Nephron (organoid): ENCODE measurements around the gene SEC61G.
A peak's percentile ranks its signal among the peaks of the same experiment; 100 is the strongest.

ENCODE experiments used
- H3K27ac Mint-ChIP-seq, 3 experiments: 2 replicates each; pipeline ENCODE4 v1.8.0; 2020; ENCODE audit warnings: mixed read lengths in 3 of 3, mild to moderate bottlenecking in 2 of 3, moderate library complexity in 1 of 3
- H3K27me3 Mint-ChIP-seq: 2 replicates; pipeline ENCODE4 v1.8.0; 2021; ENCODE audit warnings: low read depth, mild to moderate bottlenecking, moderate library complexity, mixed read lengths
- H3K36me3 Mint-ChIP-seq: 2 replicates; pipeline ENCODE4 v1.8.0; 2020; ENCODE audit warnings: low read depth, mixed read lengths
- H3K4me1 Mint-ChIP-seq: 2 replicates; pipeline ENCODE4 v1.8.0; 2020; ENCODE audit warnings: mixed read lengths
- H3K4me3 Mint-ChIP-seq, 3 experiments: 2 replicates each; pipeline ENCODE4 v1.8.0; 2020; ENCODE audit warnings: mild to moderate bottlenecking in 3 of 3, mixed read lengths in 3 of 3, moderate library complexity in 2 of 3
- H3K9me3 Mint-ChIP-seq: 2 replicates; pipeline ENCODE4 v1.8.0; 2020; ENCODE audit warnings: mixed read lengths
- TF ChIP-seq, protein P1 (sequence below), 3 experiments: fragments of 200-600 bp; sonication (generic); IDR thresholded peaks; one replicate each; pipeline ENCODE4 v1.5.0; 2021; ENCODE audit warnings: antibody characterized with exemption in 3 of 3; ENCODE audit not compliant: unreplicated experiment in 3 of 3

The SEC61G gene

DNA sequence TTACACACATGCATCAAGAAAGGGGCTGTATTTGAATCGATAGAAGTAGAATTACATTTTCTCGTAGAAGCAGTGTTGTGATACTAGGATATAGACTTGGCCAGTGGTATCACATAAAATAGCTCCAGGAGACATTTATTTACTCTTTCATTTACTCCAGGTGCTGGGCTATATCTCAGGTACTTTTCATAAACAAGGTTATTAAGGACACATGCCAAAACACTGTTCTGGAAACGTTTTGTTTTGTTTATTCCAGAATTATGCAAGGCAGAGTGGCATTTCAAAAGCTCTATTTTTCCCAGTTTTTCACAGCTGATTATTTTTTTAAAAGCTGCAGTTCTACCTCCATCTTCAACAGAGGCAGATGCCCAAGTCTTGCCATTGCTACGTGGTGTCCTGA is 37.8 kb upstream of the SEC61G start:
- peaks cover 34% of the 10 kb centered on the region for H3K4me1 Mint-ChIP-seq
- peaks cover 9% of the 10 kb centered on the region for H3K27me3 Mint-ChIP-seq
- H3K9me3 Mint-ChIP-seq: no peaks in the 10 kb centered on the region
- H3K36me3 Mint-ChIP-seq: no peaks in the 10 kb centered on the region
- peak overlapping the region in 1 of 3 experiments; percentile 48 for H3K27ac Mint-ChIP-seq
- TF ChIP-seq, protein P1, sequence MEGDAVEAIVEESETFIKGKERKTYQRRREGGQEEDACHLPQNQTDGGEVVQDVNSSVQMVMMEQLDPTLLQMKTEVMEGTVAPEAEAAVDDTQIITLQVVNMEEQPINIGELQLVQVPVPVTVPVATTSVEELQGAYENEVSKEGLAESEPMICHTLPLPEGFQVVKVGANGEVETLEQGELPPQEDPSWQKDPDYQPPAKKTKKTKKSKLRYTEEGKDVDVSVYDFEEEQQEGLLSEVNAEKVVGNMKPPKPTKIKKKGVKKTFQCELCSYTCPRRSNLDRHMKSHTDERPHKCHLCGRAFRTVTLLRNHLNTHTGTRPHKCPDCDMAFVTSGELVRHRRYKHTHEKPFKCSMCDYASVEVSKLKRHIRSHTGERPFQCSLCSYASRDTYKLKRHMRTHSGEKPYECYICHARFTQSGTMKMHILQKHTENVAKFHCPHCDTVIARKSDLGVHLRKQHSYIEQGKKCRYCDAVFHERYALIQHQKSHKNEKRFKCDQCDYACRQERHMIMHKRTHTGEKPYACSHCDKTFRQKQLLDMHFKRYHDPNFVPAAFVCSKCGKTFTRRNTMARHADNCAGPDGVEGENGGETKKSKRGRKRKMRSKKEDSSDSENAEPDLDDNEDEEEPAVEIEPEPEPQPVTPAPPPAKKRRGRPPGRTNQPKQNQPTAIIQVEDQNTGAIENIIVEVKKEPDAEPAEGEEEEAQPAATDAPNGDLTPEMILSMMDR (IDR thresholded peaks at IDR 0.05; ENCODE audit: unreplicated experiment in 3 of 3): no peak
- no peak overlapping the region for H3K4me3 Mint-ChIP-seq

- H3K9me3 Mint-ChIP-seq: no peaks in the 10 kb centered on the region
- H3K27me3 Mint-ChIP-seq: peaks cover 9% of the 10 kb centered on the region
- TF ChIP-seq, protein P1 (IDR thresholded peaks at IDR 0.05; ENCODE audit: unreplicated experiment in 3 of 3): no peak
- H3K4me3 Mint-ChIP-seq: no peak overlapping the region
- no peaks in the 10 kb centered on the region for H3K36me3 Mint-ChIP-seq
- no peak overlapping the region for H3K27ac Mint-ChIP-seq
- peaks cover 32% of the 10 kb centered on the region for H3K4me1 Mint-ChIP-seq
Measured at GRCh38 chr7:54796150-54796549, 37.1 kb upstream of the SEC61G start.

DNA sequence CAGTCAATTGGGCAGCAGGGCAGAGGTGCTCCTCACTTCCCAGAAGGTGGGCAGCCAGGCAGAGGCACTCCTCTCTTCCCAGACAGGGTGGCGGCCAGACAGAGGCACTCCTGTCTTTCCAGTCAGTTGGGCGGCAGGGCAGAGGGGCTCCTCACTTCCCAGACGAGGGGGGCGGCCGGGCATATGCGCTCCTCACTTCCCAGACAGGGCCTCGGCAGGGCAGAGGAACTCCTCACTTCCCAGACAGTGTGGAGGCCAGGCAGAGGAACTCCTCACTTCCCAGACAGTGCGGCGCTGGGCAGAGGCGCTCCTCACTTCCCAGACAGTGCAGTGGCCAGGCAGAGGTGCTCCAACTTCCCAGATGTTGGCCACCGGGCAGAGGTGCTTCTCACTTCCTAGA is 33.4 kb upstream of the SEC61G start:
- no peaks in the 10 kb centered on the region for H3K9me3 Mint-ChIP-seq
- TF ChIP-seq, protein P1 (IDR thresholded peaks at IDR 0.05; ENCODE audit: unreplicated experiment in 3 of 3): no peak
- H3K4me1 Mint-ChIP-seq: peaks cover 24% of the 10 kb centered on the region
- no peak overlapping the region for H3K27ac Mint-ChIP-seq
- no peak overlapping the region for H3K4me3 Mint-ChIP-seq
- H3K36me3 Mint-ChIP-seq: no peaks in the 10 kb centered on the region
- peaks cover 10% of the 10 kb centered on the region for H3K27me3 Mint-ChIP-seq

- Mint-ChIP-seq H3K9me3 (no peaks in the 10 kb centered on the region), H3K4me3 (no peak overlapping the region), H3K36me3 (no peaks in the 10 kb centered on the region), H3K27ac (peak overlapping the region in 1 of 3 experiments; percentile 13), H3K27me3 (peaks cover 15% of the 10 kb centered on the region), H3K4me1 (peaks cover 22% of the 10 kb centered on the region)
- TF ChIP-seq, protein P1 (IDR thresholded peaks at IDR 0.05; ENCODE audit: unreplicated experiment in 3 of 3): peak; percentile 74 to 89 (median 74)
Measured at GRCh38 chr7:54788664-54789063, 29.7 kb upstream of the SEC61G start.

DNA sequence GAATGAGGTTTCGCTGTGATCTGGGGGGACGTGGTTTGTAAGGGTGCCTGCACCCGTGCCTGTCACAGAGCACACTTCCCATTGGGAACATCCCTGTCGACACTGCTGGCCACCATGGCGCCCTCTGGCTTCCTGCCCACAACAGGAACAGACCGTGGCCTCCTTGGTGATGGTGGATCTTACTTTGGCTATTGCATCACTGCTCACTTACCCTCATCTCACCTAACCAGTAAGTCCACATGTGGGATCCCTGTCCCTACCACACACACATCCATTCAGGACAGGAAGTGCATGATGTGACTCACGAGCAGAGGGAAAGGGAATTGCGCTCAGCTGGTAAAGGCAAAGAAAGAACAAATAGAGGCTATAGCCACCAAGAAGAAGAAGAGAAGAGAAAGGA is 26.2 kb upstream of the SEC61G start:
- no peaks in the 10 kb centered on the region for H3K9me3 Mint-ChIP-seq
- no peaks in the 10 kb centered on the region for H3K36me3 Mint-ChIP-seq
- H3K4me1 Mint-ChIP-seq: peaks cover 17% of the 10 kb centered on the region
- peaks cover 12% of the 10 kb centered on the region for H3K27me3 Mint-ChIP-seq
- TF ChIP-seq, protein P1 (IDR thresholded peaks at IDR 0.05; ENCODE audit: unreplicated experiment in 3 of 3): no peak
- H3K4me3 Mint-ChIP-seq: no peak overlapping the region
- no peak overlapping the region for H3K27ac Mint-ChIP-seq

GRCh38 chr7:54783952-54784351 is 24.9 kb upstream of the SEC61G start:
- H3K9me3 Mint-ChIP-seq: no peaks in the 10 kb centered on the region
- no peaks in the 10 kb centered on the region for H3K36me3 Mint-ChIP-seq
- peaks cover 11% of the 10 kb centered on the region for H3K27me3 Mint-ChIP-seq
- TF ChIP-seq, protein P1 (IDR thresholded peaks at IDR 0.05; ENCODE audit: unreplicated experiment in 3 of 3): no peak
- H3K4me3 Mint-ChIP-seq: no peak overlapping the region
- peaks cover 16% of the 10 kb centered on the region for H3K4me1 Mint-ChIP-seq
- H3K27ac Mint-ChIP-seq: no peak overlapping the region
